T-helper 2 cell treated with Interferon-gamma antibody and Interleukin-4, amounts not matched to agents 100 ng/mL and 5 ng/mL, for 36 hours (primary cell): ENCODE data around the gene COL27A1. TPM values are rescaled to one million over a fixed set of nuclear protein-coding genes. Genes with fewer than 3 reads are reported as not detected.

ENCODE experiments used
- intact Hi-C: fragments of 100-400 bp; cut with micrococcal nuclease; formaldehyde crosslinking; loops from one replicate; pipeline ENCODE4 v1.15.1; 2023
- total RNA-seq: library from RNA; stranded (reverse); gene quantifications from 2 replicates; pipeline ENCODE4 v1.2.3, GENCODE V29; 2022

Gene COL27A1
- total RNA-seq, 1 donor from 2014 or later, result 0.50 TPM

GRCh38 chr9:114349713-114350480 is 194.6 kb downstream of the COL27A1 start:
- intact Hi-C loops, result loop anchor here (2.0 kb wide), 1 partner anchor 35 kb away; no protein-coding TSS in a partner anchor

GRCh38 chr9:114350636-114351401 is 195.5 kb downstream of the COL27A1 start:
- intact Hi-C loops, result no loop called here

GRCh38 chr9:114351932-114352331 is 196.6 kb downstream of the COL27A1 start:
- intact Hi-C loops, result no loop called here

- intact Hi-C loops, result no loop called here
These were observed 200.5 kb downstream of the COL27A1 start for GRCh38 chr9:114355821-114356220.

GRCh38 chr9:114356792-114357191 is 201.5 kb downstream of the COL27A1 start:
- intact Hi-C loops, result no loop called here

GRCh38 chr9:114357360-114357759 is 202.0 kb downstream of the COL27A1 start:
- intact Hi-C loops, result no loop called here

- intact Hi-C loops, result no loop called here
These were observed 202.6 kb downstream of the COL27A1 start for GRCh38 chr9:114357911-114358328.

GRCh38 chr9:114359801-114360200 is 204.5 kb downstream of the COL27A1 start:
- intact Hi-C loops, result no loop called here

GRCh38 chr9:114361542-114361941 is 206.2 kb downstream of the COL27A1 start:
- intact Hi-C loops, result no loop called here

Other genes with a start within 250 kb of the COL27A1 start
- gene AMBP, start 77.2 kb upstream of the COL27A1 start, total RNA-seq, result not detected in 2 replicates
- gene KIF12, start 56.2 kb upstream of the COL27A1 start, total RNA-seq, result not detected in 2 replicates
- not detected in 2 replicates for gene ORM1, start 167.6 kb downstream of the COL27A1 start, total RNA-seq
- gene ORM2, start 174.3 kb downstream of the COL27A1 start, total RNA-seq, result not detected in 2 replicates
- gene AKNA, start 232.4 kb downstream of the COL27A1 start, total RNA-seq, result 291 and 297 TPM in 2 replicates